NOMO-1 treated with dmso at 0.1 percent for 144 hours (cell line): Measurements from ENCODE around the gene IQCB1.
"Not testable (repeated sequence)": the region's sequence is repeated elsewhere in the genome, so short reads cannot be mapped to it uniquely, and the experiment has no call there.

Experiments used
- DNase-seq: peaks from one replicate; lab custom pipeline; 2025; ENCODE audit not compliant: unreplicated experiment; lab: John Stamatoyannopoulos, UW

IQCB1 gene

DNA sequence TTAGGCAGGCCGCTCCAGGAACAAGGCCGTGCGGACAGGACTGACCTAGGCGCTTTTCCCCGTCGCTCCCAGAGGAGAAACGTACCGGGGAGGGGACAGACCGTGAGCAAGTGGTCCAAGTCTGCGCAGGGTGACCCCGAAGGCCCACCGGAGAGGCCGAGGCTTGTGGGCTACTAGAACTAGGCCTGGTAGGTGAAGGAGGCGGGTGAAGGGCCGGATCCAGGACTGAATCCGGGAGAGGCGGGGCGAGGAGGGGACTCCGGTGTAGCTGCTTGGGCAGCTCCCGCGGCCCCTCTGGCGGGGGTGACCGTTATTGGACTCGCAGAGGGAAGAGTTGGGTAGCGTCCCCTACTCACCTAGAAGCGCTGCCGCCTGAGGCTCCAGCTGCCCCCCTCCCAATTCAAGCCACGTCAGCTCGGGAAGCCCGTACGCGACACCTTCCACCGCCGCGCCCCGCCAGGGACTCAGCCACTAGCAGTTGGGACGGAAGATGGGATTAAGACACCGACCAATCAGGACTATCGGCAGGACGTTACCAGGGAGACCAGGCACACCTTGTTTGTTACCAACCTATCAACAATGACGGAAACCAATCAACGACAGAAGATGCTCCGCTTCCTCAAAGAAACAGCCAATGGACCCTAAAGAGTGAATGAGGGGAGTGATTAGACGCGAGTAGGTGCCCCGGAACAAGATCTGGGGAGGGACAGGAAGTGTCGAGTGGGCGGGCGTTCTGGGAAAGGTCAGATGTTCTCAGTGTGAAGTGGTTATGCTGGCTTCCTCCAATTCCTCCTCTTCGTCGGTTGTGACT is 85.4 kb downstream of the IQCB1 start, which contains the start of gene GOLGB1:
GOLGB1 (minus strand) TSS at position 466 of the 811 bp plus-strand sequence. CDS start 18,770 bp downstream, outside the sequence.
- peak; percentile 100 for DNase-seq

DNA sequence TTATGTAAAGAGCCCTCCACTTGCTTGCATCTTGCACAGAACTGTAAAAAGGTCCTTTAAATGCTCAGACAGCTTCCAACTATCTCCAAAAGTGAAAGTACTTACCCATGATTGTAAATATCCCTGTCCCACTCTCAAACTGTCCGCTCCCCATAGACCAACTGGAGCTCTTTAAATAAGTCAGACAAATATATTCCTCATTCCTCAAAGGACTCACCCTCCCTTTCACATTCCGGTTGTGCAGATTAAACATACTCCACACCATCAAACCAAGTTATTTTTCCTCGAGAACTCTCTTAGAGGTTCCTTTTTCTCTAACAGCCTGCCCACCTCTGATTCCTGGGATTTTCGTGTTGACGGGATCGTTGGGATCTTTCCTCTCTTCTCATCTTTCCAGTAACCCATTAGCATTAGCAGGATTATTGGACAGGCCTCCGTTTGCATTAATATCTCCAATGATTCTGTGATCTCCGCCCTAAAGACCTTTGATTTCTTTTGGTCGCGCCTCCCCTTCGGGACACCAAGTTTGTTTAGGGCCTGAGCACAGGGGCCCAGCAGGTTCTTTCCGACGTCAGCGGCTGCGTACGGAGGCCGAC is 86.1 kb downstream of the IQCB1 start:
- DNase-seq: peak; percentile 64

DNA sequence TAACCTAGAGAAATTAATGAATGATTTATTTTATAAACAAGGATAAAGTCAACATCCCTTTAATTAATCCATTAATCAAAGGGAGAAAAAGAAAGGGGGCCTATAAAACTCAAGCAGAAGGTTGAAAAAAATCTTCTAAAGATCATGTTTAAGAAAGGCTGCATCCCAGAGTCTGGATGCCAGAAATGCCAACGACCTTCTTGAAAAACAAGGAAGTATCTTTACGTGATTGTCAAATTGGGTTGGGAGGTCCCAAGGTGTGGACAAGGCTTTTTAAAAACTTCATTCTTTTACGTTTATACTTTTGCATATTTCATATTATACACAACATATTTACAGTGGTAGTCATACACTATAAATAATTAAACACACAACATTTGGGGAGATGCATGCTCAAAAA is 86.9 kb downstream of the IQCB1 start:
- no peak for DNase-seq

DNA sequence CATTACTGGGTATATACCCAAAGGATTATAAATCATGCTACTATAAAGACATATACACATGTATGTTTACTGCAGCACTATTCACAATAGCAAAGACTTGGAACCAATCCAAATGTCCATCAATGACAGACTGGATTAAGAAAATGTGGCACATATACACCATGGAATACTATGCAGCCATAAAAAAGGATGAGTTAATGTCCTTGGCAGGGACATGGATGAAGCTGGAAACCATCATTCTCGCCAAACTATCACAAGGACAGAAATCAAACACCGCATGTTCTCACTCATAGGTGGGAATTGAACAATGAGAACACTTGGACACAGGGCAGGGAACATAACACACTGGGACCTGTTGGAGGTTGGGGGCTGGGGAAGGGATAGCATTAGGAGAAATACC is 91.8 kb downstream of the IQCB1 start:
- DNase-seq: not testable (repeated sequence)

DNA sequence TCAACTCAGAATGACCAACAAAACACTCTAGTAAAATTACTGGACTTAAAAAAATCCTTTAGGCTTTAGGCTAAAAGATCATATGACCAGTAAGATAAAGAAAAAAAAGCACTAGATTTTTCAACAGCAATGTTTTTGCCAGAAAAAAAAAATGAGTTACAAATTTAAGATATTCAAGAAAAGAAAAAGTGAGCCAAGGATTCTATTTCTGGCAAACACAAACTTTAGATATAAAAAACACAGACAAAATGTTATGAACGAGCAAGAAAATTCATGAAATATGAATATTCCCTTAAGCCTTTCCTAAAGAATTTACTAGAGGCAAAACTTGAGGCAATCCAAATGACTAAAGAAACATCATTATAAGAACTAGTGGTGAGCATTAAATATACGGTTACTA is 94.0 kb downstream of the IQCB1 start:
- no peak for DNase-seq

DNA sequence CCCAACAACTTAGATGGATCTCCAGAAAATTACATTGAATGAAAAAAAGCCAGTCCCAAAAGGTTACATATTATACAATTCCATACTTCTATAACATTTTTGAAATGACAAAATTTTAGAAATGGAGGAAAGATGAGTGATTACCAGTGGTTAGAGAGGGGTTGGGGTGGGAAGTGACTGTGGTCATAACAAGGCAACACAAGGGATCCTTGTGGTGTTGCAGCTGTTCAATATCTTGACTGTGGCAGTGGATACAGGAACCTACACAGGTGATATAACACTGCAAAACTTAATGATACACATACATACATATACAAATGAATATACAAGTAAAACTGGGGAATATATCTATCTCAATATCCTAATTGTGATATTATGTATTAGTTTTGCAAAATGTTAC is 95.0 kb downstream of the IQCB1 start:
- no peak for DNase-seq

DNA sequence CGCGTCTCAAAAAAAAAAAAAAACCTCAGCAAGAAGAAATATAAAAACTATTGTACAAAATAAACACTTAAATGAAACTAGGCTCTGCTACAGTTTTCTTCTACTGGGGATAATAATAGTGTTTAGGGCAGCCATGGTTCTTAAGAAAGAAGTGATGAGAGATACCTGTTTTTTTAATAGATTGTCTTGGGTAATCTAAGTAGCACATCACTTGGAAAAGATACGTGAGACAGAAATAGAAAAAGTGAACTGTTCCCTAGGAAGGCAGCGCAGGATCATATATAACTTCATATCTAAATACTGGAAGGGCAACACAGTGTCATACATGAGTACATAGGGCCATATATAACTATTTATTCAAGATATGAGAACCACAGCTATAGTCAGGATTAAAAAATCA is 97.2 kb downstream of the IQCB1 start:
- DNase-seq: no peak

DNA sequence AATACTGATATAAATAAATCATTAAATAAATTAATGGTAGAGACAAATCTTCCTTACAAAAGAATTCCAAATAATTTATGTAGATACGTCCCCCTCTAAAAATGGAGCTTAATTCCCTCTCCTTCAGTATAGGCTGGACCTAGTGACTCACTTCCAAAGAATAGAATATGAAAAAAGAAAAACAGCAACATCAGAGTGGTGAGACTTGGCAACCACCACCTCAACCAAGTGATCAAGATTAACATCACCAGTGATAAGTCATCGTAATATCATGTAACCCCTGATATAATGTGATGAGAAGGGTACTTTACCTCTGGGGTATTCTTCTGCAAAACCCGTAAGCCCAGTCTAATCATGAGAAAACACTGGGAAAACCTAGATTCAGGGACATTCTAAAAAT is 98.7 kb downstream of the IQCB1 start:
- DNase-seq: no peak

DNA sequence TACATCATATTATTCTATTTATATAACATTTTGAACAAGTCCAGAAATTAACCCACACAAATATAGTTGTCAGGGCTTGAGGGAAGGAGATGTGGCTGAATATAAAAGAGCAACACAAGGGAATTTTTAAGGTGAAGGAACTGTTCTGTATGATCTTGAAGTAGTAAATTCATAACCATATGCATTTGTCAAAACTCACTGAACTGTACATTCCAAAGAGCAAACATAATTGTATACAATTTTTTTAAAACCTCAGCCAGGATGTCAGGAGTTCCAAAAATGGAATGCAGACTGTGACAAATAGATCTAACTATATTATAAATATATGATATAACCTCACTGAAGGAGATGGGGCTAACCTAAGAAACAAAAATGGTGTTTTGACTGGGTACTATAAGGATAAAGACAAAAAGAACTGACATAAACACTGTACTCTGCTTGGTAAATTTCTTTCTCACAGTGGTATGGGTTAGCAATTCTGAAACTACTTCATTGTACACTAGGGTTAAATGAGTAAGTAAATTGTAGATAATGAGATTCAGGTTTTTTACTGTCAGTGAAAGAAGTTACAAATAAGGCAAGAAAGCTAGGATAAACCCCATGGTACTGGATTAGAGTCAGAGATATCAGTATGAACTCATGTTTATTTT is 99.7 kb downstream of the IQCB1 start:
- DNase-seq: no peak

DNA sequence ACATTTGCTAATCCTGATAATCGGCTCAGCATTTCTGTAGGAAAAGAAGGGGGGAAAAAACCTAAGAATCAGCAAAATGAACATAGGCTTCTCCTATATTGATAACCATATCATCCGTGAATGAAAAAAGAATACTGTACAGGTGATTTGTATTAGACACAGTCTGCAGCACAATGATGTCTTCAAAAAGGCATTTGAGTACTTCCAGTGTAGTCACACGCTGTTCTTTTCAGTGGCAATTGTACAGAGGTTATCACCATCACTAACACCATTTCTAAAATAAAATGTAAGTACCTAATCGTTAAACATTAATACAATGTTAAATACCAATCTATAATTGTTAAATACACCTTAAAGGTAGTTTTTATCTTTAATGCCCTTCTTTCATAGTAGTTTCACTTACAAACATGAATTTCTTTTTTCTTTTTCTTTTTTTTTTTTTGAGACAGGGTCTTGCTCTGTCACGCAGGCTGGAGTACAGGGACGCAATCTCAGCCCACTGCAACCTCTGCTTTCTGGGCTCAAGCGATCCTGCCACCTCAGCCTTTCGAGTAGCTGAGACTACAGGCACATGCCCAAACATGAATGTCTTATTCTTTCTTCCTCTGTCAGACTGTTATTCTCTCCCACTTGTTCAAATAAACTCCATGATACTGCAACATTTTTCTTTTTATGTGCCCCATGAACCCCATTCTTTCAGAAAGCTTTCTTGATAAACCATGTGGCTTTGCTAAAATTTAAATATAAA is 103.7 kb downstream of the IQCB1 start:
- no peak for DNase-seq

DNA sequence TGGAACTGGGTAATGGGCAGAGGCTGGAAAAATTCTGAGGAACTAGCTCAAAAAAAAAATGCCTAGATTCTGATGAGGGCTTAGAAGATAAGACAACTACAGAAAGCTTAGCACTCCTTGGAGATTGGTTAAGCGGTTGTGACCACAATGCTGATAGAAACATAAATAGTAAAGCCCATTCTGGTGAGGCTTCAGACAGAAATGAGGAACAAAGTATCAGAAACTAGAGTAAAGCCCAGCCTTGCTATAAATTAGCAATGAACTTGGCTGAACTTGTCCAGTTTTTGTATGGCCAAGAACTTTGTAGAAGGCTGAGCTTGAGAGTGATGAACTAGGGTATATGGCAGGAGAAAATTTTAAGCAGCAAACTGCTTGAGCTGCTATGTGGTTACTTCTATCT is 110.7 kb downstream of the IQCB1 start:
- DNase-seq: peak; percentile 74

DNA sequence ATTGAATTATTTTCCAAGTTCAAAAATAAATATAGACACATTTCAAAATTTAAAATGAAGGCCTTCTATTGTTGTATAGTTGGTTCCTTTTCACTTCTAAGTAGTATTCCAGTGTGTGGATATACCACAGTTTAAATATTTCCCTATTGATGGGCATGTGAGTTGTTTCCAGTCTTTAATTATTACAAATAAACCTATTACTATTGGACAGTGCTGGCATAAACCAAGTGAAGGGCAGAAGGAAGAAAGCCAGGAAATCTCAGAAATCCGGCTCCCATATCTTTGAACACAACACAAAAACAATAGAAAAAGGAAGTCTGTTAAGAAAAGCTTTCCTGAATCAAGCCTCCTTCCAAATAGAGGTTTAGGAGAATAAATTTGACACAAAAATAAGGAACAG is 111.4 kb downstream of the IQCB1 start:
- no peak for DNase-seq

DNA sequence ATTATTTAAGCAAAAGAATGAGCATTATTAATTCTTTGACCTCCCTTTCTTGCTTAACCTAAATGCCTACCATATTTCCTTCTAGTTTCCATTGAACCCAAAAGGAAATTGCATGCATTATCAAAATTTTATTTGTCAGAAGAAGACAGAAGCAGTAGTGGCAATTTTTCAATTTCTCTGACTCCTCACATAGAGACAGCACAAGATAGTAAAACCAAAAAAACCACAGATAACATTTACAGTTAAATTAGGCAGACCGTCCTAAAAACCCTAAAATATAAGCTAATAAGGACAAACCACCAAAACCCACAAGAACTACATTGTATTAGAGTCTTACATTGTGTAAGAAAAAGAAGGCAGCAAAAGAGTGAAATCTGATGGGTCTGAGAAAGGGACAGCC is 112.4 kb downstream of the IQCB1 start:
- DNase-seq: no peak

DNA sequence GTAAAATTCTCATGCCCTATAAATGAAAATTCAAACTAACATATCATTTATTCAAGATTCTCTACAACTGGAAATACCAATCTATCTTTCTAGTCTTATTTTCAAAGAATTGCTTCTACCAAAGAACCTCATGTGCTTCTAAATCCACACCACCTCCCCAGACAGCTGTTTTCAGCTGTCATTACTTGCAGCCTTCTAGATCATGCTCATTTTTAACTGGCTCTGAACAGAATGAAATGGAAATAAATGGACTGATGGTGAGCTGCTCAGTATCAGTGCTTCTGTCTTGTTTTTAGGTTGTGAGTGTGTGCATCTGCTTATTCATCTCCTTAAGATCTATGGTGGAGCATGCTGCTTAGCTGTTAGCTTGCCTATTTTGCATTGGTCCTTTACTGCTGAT is 114.7 kb downstream of the IQCB1 start:
- no peak for DNase-seq
